GM19240 (cell line): ENCODE results near the gene THRAP3.

Source experiments
- DNase-seq: peaks from one replicate; pipeline ENCODE4 v3.0.0; 2011; ENCODE audit warnings: low spot score; ENCODE audit not compliant: insufficient read length

The THRAP3 gene

DNA sequence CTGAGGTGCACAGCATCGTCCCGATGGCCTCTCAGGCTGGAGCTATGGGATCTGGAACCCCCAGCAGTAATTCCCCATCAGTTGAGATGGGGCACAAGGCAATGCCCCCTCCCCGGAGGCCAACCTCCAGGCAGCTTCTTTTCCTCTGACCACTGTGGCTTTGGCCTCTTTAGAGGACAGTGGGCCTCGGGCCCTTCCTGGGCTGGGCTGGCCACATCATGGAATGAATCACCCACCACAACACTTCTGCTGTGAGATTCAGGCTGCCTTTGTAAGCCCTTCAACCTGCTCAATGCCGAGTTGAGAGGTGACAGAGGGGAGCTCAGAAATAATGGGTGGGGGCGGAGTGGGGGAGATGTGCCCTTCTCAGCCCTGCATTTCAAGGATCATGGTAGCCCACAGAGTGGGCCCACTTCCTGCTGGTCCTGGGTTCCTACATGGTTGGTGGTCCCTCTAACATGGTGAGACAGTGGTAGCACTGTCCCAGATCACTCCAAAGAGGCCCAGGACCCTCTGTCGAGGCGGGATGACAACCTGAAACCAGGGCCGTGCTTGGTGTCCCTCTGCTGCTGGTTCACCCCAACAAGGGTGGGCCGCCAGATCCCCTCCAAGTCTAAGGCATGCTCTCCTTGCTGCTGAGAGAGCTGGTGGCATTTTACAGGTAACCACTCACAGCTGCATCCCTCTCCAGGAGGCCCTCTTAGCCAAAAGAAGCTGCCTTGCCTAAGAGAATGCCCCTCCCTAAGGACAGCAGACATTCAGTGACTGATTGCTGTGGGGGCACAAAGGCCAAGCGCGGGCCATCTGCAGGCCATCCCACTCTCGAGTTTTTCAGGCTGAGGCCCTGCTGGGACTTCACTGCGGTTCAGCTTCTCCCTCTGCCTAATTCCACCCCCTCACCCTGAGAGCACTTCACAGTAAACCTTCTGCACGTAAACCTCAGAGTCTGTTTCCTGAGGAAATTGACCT is 129.0 kb downstream of the THRAP3 start:
- no peak for DNase-seq

GRCh38 chr1:36354486-36354885 is 130.2 kb downstream of the THRAP3 start:
- no peak for DNase-seq
